B cell (primary cell): ENCODE results near the gene CCNL1. TPM values are rescaled to one million over a fixed set of nuclear protein-coding genes. Genes with fewer than 3 reads are reported as not detected.
A peak's percentile ranks its signal among the peaks of the same experiment; 100 is the strongest.

Experiments used
- ATAC-seq: fragments of 200-7000 bp; cut with Tn5 transposase; one replicate; pipeline ENCODE4 v1.10.0; 2021; ENCODE audit warnings: low read depth, mild to moderate bottlenecking, moderate number of reproducible peaks, moderate library complexity
- CTCF ChIA-PET: fragments of 350-600 bp; sonication (Branson Sonifier 250); formaldehyde crosslinking; loops from one replicate; lab custom pipeline; 2021; ENCODE audit warnings: antibody characterized with exemption, inconsistent platforms; lab: Charles Lee
- POLR2A ChIA-PET: fragments of 350-600 bp; sonication (Branson Sonifier 250); formaldehyde crosslinking; loops from one replicate; lab custom pipeline; 2021; ENCODE audit warnings: antibody characterized with exemption; lab: Charles Lee
- DNase-seq: peaks from one replicate; pipeline ENCODE4 v3.0.0; 2013
- H2AFZ ChIP-seq: 2 replicates; pipeline ENCODE4 v1.6.1; 2012; ENCODE audit warnings: mild to moderate bottlenecking, low read depth, low read length; ENCODE audit not compliant: insufficient read depth, poor library complexity, severe bottlenecking
- H3K27ac ChIP-seq, 2 donors: 1 replicate in 1 of 2; 2 replicates in 1 of 2; pipeline ENCODE4 v1.5.1; 2012 to 2013; ENCODE audit warnings: low read length in 2 of 2, mild to moderate bottlenecking in 2 of 2, moderate library complexity in 1 of 2
- H3K27me3 ChIP-seq, 4 experiments: fragments of 200-600 bp in 1 of 4; sonication (generic) in 1 of 4; replicated peaks in 1 of 4; 1 replicate in 2 of 4; 2 replicates in 2 of 4; pipeline versions ENCODE4 v1.6.1 to v1.7.0; 2013 to 2016; ENCODE audit warnings: low read length in 3 of 4, mild to moderate bottlenecking in 2 of 4, mixed read lengths in 1 of 4, moderate library complexity in 1 of 4; ENCODE audit not compliant: insufficient read depth in 4 of 4, control insufficient read depth in 3 of 4; ENCODE audit errors: control extremely low read depth in 1 of 4
- H3K36me3 ChIP-seq, 2 experiments: replicated peaks in 1 of 2; 1 replicate in 1 of 2; 2 replicates in 1 of 2; pipeline versions ENCODE4 v1.6.1 to v1.7.1; 2013; ENCODE audit warnings: low read length in 1 of 2; ENCODE audit not compliant: insufficient read depth in 2 of 2, control insufficient read depth in 1 of 2; ENCODE audit errors: control extremely low read depth in 1 of 2, extremely low read depth in 1 of 2
- H3K4me1 ChIP-seq, 2 donors: fragments of 200-600 bp in 1 of 2; sonication (generic) in 1 of 2; 1 replicate in 1 of 2; 2 replicates in 1 of 2; pipeline versions ENCODE4 v1.5.1 to v1.6.1; 2013 to 2017; ENCODE audit warnings: low read length in 2 of 2; ENCODE audit not compliant: control insufficient read depth in 2 of 2, insufficient read depth in 2 of 2
- H3K4me2 ChIP-seq: replicated peaks from 2 replicates; pipeline ENCODE3; 2012; ENCODE audit warnings: mild to moderate bottlenecking, low read depth, low read length; ENCODE audit not compliant: poor library complexity, severe bottlenecking
- H3K4me3 ChIP-seq, 5 experiments: fragments of 200-600 bp in 1 of 5; sonication (generic) in 1 of 5; 1 replicate in 3 of 5; 2 replicates in 2 of 5; pipeline versions ENCODE4 v1.5.1 to v1.7.0; 2011 to 2016; ENCODE audit warnings: low read length in 4 of 5, mild to moderate bottlenecking in 4 of 5, low read depth in 2 of 5, control low read depth in 1 of 5, moderate library complexity in 1 of 5; ENCODE audit not compliant: insufficient read depth in 1 of 5; ENCODE audit errors: control extremely low read depth in 1 of 5, extremely low read depth in 1 of 5
- H3K79me2 ChIP-seq: fragments of 200-600 bp; sonication (generic); one replicate; pipeline ENCODE4 v1.6.0; 2016; ENCODE audit warnings: low read length; ENCODE audit not compliant: control insufficient read depth, insufficient read depth
- H3K9ac ChIP-seq: fragments of 200-600 bp; sonication (generic); 2 replicates; pipeline ENCODE4 v1.6.1; 2017; ENCODE audit warnings: mild to moderate bottlenecking, low read length, moderate library complexity
- H3K9me3 ChIP-seq, 3 donors: one replicate each; pipeline versions ENCODE4 v1.6.1 to v1.7.1; 2013; ENCODE audit warnings: low read length in 2 of 3; ENCODE audit not compliant: control insufficient read depth in 2 of 3, insufficient read depth in 1 of 3; ENCODE audit errors: control extremely low read depth in 1 of 3
- H4K20me1 ChIP-seq: 2 replicates; pipeline ENCODE4 v1.6.0; 2012; ENCODE audit warnings: mild to moderate bottlenecking, low read length; ENCODE audit not compliant: insufficient read depth, control insufficient read depth, poor library complexity, severe bottlenecking
- H3K27ac Mint-ChIP-seq: one replicate; pipeline ENCODE4 v1.8.0; 2021; ENCODE audit warnings: mixed read lengths
- H3K27me3 Mint-ChIP-seq: one replicate; pipeline ENCODE4 v1.8.0; 2021; ENCODE audit warnings: mixed read lengths
- H3K4me1 Mint-ChIP-seq: one replicate; pipeline ENCODE4 v1.8.0; 2021; ENCODE audit warnings: mixed read lengths
- H3K4me3 Mint-ChIP-seq: one replicate; pipeline ENCODE4 v1.8.0; 2021; ENCODE audit warnings: mixed read lengths
- H3K9me3 Mint-ChIP-seq: one replicate; pipeline ENCODE4 v1.8.0; 2022; ENCODE audit warnings: mixed read lengths; ENCODE audit not compliant: insufficient read depth
- CTCF ChIP-seq: fragments of 200-600 bp; IDR thresholded peaks from one replicate; pipeline ENCODE4 v1.8.0; 2022; ENCODE audit warnings: antibody characterized with exemption, mild to moderate bottlenecking
- EZH2 ChIP-seq: IDR thresholded peaks from 2 replicates; pipeline ENCODE4 v1.6.1; 2012; ENCODE audit warnings: borderline replicate concordance, low read depth, mild to moderate bottlenecking, moderate library complexity, low read length; ENCODE audit not compliant: insufficient read depth, poor library complexity, severe bottlenecking
- WGBS: methylation state at CpG from one replicate; pipeline ENCODE4 v1.1.5; 2013; ENCODE audit warnings: missing lambda C conversion rate; ENCODE audit not compliant: insufficient coverage; 5-methylcytosine and 5-hydroxymethylcytosine counted together
- intact Hi-C: fragments of 100-400 bp; cut with micrococcal nuclease; formaldehyde crosslinking; loops from one replicate; pipeline ENCODE4 v1.10.0; 2022
- polyA plus RNA-seq: library from polyadenylated mRNA; depleted of rRNA; stranded (reverse); fragments of >200 nt; gene quantifications from 2 replicates; pipeline ENCODE4 v1.2.3, GENCODE V29; 2012
- total RNA-seq, 2 donors: library from RNA; stranded (reverse); fragments of 120-200 nt in 1 of 2; gene quantifications; 1 replicate in 1 of 2; 2 replicates in 1 of 2; pipeline versions ENCODE4 v1.2.3 to v1.2.4, GENCODE V29; 2013 to 2022

The CCNL1 gene
- total and polyA plus RNA-seq, 2 donors (not counting 1 experiment from before 2014, with no cell fraction given): 322 to 655 TPM

GRCh38 chr3:157145606-157146322 lies 14.2 kb downstream of the CCNL1 start:
- TF ChIP-seq EZH2: no peak
- no peak for TF ChIP-seq CTCF
- POLR2A ChIA-PET: no interaction called here
- Histone ChIP-seq H3K27me3 (no peaks in the 10 kb centered on the region), H3K36me3 (peaks cover 6 to 79% of the 10 kb centered on the region in 2 experiments), H4K20me1 (peaks cover 7% of the 10 kb centered on the region), H3K9me3 (no peaks in the 10 kb centered on the region), H3K4me3 (no peak overlapping the region), H3K4me2 (no peak overlapping the region), H3K27ac (no peak overlapping the region), H3K9ac (no peak overlapping the region), H3K4me1 (no peaks in the 10 kb centered on the region), H2AFZ (no peak overlapping the region), H3K79me2 (no peaks in the 10 kb centered on the region)
- Mint-ChIP-seq H3K9me3 (no peaks in the 10 kb centered on the region), H3K27me3 (no peaks in the 10 kb centered on the region), H3K4me3 (no peak overlapping the region), H3K4me1 (peaks cover 3% of the 10 kb centered on the region), H3K27ac (peak overlapping the region; percentile 16)
- CTCF ChIA-PET: interaction anchor here (2.3 kb wide), 1 partner anchor 9 kb away, joined by 7 read pairs; no protein-coding TSS in a partner anchor
- 86% methylated on average over 1 of the region's 2 CpGs for WGBS
- ATAC-seq: no peak
- intact Hi-C loops: loop anchor here (1.0 kb wide), 1 partner anchor 11 kb away; no protein-coding TSS in a partner anchor
- no peak for DNase-seq

- intact Hi-C loops: no loop called here
- H3K9ac ChIP-seq: no peak overlapping the region
- H3K4me1 ChIP-seq: peaks cover under 1 to 3% of the 10 kb centered on the region in 2 donors
- H3K79me2 ChIP-seq: no peaks in the 10 kb centered on the region
- ATAC-seq (no peak), DNase-seq (no peak)
- ChIA-PET POLR2A (interaction anchor here (0.6 kb wide), 1 partner anchor 82 kb away, joined by 5 read pairs; no protein-coding TSS in a partner anchor), CTCF (interaction anchor here (1.4 kb wide), 1 partner anchor 464 kb away, joined by 3 read pairs; no protein-coding TSS in a partner anchor)
- peaks cover 3% of the 10 kb centered on the region for H3K4me1 Mint-ChIP-seq
- no peak overlapping the region for H3K27ac Mint-ChIP-seq
- no peak overlapping the region for H2AFZ ChIP-seq
- H3K27me3 ChIP-seq: no peaks in the 10 kb centered on the region
- TF ChIP-seq EZH2 (no peak), CTCF (no peak)
- H4K20me1 ChIP-seq: no peaks in the 10 kb centered on the region
- 100% methylated on average over 4 of the region's 5 CpGs for WGBS
- no peak overlapping the region for H3K27ac ChIP-seq
- H3K4me2 ChIP-seq: no peak overlapping the region
- peaks cover 5 to 48% of the 10 kb centered on the region in 2 experiments for H3K36me3 ChIP-seq
- no peak overlapping the region for H3K4me3 ChIP-seq
- no peak overlapping the region for H3K4me3 Mint-ChIP-seq
- H3K9me3 Mint-ChIP-seq: no peaks in the 10 kb centered on the region
- no peaks in the 10 kb centered on the region for H3K27me3 Mint-ChIP-seq
- H3K9me3 ChIP-seq: no peaks in the 10 kb centered on the region
Observed at GRCh38 chr3:157142315-157142714, 17.6 kb downstream of the CCNL1 start.
